ENCODE results near the gene MSANTD3.

Gene MSANTD3

DNA sequence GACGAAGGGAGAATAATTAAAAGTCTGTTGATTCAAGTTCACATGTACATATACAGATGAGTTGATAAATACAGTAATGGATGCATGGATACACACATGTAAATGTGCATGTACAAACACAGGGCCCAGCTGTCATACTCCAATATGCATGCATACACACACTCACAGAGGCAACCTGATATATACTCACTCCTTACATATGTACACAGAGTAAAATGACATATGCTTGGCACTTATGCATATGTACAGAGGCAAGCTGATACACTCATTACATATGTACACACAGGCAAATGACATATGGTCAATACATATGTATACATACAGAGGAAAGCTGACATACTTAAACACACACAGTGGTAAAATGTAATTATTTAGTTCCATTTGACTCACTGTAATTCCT, 38.8 kb downstream of the MSANTD3 start:
- DNase-seq (ENCODE audit: low spot score), result no peak

DNA sequence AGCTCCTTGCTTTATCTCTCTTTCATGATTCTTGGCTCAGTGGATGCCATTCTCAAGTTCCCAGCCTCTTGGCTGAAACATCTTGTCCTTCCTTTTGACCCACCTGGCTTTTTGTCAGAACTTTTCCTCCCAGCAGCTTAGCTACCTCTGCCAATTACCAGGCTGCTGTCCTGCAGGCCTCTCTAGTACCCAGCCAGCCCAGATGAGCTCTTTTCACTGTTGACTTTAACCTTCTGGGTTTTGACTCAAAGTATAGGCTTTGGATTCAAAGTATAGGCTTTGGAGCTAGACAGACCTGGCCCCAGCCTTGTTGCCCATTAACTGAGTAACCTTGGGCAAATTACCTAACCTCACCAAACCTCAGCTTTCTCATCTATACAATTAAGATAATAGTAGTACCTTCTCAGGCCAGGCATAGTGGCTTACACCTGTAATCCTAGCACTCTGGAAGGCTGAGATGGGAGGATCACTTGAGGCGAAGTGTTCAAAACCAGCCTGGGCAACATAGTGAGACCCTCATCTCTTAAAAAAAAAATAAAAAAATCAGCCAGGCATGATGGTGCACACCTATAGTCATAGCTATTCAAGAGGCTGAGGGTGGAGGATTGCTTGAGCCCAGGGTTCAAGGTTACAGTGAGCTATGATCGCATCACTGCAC, 39.4 kb downstream of the MSANTD3 start:
- no peak for DNase-seq (ENCODE audit: low spot score)

DNA sequence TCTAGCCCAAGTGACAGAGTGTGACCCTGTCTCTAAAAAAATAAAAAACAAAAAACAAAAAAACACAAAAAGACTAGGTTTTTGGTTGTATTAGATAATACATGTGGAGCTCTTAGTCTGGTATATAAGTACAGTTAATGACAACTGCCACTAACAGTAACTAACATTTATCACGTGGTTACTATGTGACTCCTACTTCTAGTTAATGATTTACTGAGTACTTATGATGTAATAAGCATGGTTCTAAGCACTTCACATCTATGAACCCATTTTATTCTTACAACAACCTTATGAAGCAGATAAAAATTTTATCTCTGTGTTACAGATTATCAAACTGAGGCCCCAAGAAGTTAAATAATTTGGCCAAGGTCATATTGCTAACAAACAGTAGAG, 39.9 kb downstream of the MSANTD3 start:
- DNase-seq (ENCODE audit: low spot score), result no peak

DNA sequence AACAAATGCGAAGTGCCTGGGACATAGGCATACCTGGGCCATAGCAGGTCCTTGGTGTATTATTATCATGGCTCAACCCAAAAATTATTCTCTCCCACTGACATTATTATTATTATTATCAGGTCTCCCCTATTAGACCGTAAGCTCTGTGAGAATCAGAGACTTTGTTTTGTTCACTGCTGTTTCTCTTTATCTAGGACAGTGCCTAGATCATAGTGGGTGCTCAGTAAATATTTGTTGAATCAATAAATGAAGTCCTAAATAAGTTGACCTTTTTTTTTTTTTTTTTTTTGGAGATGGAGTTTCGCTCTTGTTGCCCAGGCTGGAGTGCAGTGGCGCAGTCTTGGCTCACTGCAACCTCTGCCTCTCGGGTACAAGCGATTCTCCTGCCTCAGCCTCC, 41.1 kb downstream of the MSANTD3 start:
- no peak for DNase-seq (ENCODE audit: low spot score)

DNA sequence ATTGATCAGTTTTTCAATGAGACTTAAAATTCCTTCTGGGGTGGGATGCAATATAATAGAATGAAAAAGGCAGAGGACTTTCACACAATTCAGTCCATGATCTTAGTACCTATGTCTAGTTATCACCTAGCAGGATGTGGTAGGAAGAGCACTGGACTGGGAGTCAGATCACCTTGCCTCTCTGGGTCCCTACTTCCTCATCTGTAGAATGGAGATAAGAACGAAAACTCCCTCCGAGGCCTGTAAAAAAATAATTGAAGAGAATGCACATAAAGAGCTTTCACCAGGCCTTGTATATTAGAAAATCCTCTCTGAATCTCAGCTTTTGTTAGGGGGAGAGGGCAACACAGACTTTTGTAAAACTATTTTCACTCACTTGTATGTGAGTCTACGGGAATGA, 45.3 kb downstream of the MSANTD3 start:
- no peak for DNase-seq (ENCODE audit: low spot score)

DNA sequence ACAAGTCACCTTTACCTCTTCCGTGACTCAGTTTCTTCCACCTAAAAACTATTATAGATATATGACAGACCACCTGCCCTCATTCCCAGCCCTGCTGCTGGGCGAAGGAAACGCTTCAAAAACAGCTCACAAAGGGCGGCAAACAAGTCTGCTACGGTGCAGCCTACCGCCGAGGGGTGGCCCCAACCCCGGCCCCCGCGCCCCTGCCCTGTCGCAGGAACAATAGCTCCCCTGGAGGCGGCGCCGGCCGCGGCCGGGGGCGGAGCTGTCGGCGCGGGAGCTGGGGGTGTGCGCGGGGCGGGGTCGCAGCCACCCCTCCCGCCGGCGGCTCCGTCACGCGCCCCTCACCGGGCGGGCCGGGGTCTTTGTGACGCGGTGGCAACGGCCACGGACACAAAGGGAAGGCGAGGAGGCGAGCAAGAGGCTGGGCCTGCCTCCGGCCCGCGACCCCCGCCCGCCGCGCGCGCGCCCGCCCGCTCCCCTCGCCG, 45.9 kb downstream of the MSANTD3 start, which contains the start of gene TMEFF1:
TMEFF1 (plus strand) TSS at position 362 of the 488 bp plus-strand sequence. CDS start 396 bp downstream, outside the sequence.
- no peak for DNase-seq (ENCODE audit: low spot score)

DNA sequence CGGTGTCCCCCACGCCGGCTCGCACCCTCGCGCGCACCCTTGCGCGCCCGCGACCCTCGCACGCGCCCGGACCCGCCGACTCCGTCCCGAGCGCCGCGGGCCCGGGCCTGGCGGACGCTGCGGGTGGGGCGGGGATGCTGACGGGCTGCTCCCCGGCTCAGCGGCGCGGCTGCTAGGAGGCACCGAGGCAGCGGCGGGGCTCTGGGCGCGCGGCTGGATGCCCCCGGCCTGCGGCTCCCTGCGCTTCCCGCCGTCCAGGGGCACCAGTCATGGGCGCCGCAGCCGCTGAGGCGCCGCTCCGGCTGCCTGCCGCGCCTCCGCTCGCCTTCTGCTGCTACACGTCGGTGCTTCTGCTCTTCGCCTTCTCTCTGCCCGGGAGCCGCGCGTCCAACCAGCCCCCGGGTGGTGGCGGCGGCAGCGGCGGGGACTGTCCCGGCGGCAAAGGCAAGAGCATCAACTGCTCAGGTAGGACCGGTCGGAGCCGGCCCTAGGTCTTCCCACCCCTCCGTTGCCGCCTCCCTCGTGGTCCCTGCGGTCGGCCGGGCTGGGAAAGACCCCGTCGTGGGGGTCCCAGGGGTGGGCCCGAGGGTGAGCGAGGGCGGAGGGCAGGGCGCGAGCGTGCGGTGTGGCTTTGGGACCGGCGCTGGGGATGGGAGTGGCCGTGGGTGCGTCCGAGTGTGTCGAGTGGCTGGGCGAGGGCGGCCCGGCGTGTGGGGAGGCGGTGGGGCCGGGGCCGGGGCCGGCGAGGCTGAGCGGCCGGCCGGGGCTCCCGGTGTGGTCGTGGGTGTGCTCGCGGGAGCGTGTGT, 46.5 kb downstream of the MSANTD3 start:
- no peak for DNase-seq (ENCODE audit: low spot score)

DNA sequence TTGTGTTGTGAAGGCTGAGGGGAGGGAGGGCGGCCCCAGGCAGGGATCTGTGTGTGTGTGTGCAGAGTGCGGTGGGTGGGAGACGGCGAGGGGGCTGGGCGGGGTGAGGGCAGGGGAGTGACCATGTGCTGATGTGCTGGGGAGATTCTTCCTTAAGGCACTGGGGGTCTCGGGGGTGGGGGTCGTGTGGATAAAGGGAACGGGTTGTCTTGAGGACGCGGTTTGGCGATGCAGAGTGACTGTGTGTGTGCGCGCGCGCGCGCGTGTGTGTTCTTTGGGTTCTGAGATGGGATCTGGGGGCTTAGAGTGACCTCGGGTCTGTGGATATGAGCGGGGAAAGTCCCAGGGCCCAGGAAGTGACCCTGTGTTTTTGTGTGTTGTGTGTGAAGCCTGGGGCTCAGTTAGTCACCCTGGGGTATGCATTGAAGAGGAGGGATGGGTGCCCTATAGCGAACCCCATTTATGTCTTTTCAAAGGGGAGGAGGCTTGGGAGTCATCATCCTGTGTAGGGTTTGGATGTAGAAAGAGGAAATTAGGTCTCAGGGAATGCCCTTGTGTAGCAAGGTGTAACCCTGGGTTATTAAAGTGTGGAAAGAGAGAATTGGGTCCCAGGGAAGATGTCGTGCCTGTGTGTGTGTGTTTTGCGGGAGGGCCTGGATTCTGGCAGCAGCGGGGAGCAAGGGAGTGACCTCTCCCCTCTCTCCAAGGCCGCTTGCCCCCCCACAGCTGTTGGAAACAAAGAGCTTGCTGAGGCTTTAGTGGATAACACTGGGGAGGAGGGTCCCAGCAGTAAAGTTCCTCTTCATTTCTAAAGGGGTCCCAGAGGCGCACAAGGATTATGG, 47.4 kb downstream of the MSANTD3 start:
- no peak for DNase-seq (ENCODE audit: low spot score)

DNA sequence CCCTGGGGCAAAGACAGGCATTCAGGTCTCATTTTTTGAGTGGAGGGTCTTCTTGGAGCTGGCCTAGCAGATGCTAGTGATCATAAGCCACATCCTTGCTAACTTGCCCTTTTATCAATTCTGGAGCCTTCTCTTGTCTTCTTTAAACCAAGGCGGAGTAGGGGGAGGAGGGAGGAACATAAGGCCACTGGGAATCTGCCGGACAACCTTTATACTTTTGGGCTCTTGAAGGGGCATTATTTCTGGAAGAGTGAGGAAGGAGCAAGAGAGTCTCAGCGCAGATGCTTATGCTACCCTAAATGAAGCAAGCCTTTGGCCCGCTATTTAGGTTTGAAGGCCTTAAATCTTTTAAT, 48.0 kb downstream of the MSANTD3 start:
- DNase-seq (ENCODE audit: low spot score), result no peak

DNA sequence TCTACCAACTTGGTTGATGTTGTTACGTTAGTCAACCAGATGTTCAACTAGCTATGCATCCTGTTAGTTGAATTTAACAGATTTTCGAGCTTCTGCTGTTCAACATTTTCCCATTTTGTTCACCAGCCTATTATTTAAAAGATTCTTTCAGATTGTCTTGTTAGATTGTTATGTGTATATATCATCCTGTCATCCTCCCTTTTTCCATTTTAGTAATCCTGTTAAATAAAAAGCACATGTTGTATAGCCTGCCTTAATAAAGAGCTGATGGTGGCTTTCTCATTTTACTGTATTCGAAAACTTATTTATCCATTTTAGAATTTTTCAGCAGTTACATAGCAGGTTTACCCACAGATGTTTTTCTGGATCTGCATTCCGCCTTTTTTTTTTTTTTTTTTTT, 50.3 kb downstream of the MSANTD3 start:
- DNase-seq (ENCODE audit: low spot score), result no peak

DNA sequence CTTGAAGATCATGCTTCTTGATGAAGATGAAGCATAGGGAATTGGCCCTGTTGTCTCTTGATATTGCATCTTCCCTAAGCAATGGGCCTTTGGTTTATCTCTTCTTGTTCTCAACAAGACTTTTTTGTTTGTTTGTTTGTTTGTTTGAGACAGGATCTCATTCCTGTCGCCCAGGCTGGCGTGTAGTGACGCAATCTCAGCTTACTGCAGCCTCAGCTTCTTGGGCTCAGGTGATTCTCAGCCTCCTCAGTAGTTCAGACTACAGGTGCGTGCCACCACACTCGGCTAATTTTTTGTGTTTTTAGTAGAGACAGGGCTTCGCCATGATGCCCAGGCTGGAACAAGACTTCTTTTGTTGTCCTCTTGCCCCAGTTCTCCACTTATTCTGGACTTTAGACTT, 51.2 kb downstream of the MSANTD3 start:
- DNase-seq (ENCODE audit: low spot score), result no peak

DNA sequence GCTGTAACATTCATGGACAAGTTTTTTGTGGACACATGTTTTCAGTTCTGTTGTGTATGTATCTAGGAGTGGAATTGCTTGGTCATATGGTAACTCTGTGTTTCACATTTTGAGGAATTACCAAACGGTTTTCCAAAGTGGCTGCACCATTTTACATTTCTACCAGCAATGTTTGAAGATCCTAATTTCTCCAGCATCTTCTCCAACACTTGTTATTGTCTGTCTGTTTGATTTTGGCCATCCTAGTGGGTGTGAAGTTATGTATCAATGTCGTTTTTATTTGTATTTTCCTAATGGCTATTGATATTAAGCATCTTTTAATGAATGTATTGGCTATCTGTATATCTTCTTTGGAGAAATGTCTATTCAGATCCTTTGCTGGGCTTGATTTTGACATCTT, 52.9 kb downstream of the MSANTD3 start:
- DNase-seq (ENCODE audit: low spot score), result no peak

DNA sequence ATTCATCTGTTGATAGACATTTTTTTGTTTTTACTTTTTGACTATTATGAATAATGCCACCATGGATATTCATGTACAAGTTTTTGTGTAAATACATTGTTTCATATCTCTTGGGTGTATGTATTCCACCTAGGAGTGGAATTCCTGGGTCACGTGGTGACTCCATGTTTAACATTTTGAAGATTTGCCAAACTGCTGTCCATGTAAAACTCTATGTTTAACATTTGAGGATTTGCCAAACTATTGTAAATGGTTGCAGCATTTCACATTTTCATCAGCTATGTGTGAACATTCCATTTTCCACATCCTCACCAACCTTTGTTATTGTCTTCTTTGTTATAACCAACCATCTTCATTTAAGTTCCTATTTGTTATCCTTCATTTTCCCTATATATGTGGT, 58.3 kb downstream of the MSANTD3 start:
- no peak for DNase-seq (ENCODE audit: low spot score)

DNA sequence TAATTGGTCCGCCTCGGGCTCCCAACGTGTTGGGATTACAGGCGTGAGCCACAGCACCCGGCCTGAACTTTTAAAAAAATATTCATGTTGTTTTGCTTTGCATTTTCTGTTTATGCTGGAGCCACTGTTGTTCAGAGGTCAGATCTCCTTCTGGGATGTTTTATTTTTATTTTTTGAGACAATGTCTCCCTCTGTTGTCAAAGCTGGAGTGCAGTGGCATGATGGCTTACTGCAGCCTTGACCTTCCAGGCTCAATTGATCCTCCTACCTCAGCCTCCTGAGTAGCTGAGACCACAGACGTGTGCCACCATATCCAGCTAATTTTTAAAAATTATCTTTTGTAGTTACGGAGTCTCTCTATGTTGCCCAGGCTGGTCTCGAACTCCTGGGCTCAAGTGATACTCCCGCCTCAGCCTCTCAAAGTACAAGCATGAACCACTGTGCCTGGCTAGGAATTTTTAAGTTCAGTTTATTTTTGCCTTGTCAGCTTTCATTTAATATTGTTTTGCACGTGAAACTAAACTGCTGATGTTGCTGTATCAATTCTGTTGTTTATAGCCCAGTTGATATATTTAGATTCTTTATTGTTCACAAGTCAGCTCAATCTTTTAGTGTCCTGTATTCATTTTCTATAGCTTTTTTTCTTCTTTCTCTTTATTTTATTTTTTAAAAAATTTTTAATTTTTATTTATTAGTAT, 59.7 kb downstream of the MSANTD3 start:
- DNase-seq (ENCODE audit: low spot score), result no peak

DNA sequence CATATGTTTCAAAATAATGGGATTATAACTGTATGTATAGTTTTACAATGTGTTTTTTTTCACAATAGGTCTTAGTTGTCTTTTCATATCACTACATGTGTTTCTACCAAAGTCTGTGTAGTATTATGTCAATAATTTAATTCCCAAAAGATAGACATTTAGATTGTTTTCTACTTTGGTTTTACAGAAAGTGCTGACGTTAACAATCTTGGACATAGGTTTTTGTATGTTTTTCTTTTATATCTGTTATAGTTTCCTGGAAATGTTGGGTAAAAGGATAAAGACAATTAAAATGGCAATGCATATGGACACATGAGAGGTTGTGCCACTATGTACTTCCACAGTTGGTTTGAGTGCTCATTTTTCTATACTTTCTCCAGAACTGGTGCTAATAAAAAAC, 61.2 kb downstream of the MSANTD3 start:
- no peak for DNase-seq (ENCODE audit: low spot score)

DNA sequence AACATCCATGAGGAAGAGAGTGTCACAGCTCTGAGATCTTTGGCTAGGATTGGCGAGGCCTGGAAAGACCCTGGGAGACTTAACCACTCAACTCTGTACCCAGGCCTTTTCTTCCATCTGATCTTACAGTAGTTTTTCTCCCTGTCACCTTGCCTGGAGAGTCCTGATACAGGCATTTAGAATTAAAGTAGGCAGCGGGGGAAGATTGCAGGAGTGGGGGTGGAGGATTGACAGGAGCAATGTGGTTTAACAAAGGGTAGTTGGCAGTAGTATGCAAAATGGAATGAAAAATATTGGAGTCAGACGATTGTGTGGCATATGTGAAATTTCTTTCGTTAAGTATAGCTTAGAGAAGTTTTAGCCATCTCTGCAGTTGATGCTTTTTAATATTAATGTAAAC, 62.9 kb downstream of the MSANTD3 start:
- no peak for DNase-seq (ENCODE audit: low spot score)

DNA sequence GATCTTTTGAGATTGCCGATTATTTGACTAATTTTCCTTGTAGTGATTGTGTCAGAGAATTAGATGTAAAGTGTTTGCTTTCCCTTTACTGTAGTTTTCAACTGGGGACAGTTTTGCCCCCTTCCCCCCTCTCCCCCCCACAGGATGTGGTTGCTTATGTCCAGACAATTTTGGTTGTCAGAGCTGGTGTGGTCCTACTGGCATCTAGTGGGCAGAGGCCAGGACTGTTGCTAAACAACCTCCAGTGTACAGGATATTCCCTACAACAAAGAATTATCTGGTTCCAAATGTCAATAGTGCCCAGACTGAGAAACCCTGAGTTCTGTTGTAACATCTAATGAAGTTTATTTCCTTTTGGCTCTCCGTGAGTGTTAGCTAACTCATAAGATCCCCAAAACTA, 66.0 kb downstream of the MSANTD3 start:
- DNase-seq (ENCODE audit: low spot score), result no peak

DNA sequence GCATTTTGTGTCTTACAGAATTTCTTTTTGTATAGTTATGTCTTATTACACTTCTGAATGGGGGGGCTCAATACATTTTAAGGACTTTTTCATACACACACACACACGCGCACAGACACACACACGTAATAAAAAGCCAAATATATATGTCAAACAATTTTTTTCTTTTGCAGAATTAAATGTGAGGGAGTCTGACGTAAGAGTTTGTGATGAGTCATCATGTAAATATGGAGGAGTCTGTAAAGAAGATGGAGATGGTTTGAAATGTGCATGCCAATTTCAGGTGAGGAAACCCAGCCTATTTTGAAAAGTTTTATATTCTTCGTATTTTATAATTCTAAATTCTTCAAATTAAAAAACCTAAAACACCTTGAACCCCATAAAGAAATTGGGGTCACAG, 71.6 kb downstream of the MSANTD3 start:
- DNase-seq (ENCODE audit: low spot score), result no peak

DNA sequence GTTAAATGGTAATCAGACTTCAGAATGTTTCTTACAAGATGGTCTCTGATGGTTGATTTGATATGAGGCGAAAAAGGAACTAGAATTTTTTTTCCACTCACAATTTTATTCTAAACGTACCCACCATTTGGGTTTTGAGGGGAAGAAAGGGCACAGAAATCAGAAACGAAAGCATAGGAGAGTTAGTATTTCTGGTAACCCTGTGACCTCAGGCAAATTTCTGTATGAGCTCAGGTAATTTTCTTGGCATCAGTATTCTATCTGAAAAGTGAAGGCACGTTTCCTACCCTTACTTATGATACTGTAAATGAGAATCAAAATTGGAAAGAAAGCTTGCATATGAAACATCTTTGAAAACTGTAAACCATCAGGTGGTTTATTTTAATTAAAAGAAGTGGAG, 72.5 kb downstream of the MSANTD3 start:
- no peak for DNase-seq (ENCODE audit: low spot score)

DNA sequence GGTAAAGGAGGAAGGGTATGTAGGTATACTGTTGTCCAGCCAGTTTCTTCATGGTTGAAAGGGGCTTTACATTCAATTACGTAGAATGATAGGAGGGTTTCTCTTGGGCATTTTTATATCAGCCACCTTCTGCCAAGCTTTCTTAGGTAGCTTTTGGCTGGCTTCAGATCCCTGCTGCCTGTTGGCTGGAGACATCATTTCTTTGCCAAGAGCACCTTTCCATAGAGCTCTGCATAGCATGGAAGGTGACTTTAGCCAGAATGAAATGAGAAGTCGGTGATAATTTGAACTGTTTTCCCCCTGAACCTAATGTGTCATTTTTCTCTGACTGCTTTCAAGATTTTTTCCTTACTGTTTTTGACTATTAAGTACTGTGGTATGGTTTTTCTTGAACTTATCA, 72.9 kb downstream of the MSANTD3 start:
- no peak for DNase-seq (ENCODE audit: low spot score)
